OCI-LY7 (cell line): ENCODE results near the gene ARMH1. TPM values are rescaled to one million over a fixed set of nuclear protein-coding genes. Genes with fewer than 3 reads are reported as not detected.

Experiments
- BruUV-seq: library from RNA; stranded (reverse); fragments of 400-500 nt; replicated peaks from 2 replicates; lab custom pipeline; 2021; lab: Mats Ljungman, UMichigan
- CTCF ChIA-PET: fragments of 300-600 bp; sonication (Branson Sonifier 250); formaldehyde crosslinking; loops from one replicate; lab custom pipeline; 2022; ENCODE audit warnings: antibody characterized with exemption; ENCODE audit not compliant: unreplicated experiment; lab: Charles Lee
- POLR2A ChIA-PET: fragments of 300-600 bp; sonication (Branson Sonifier 250); formaldehyde crosslinking; loops from one replicate; lab custom pipeline; 2022; ENCODE audit warnings: antibody characterized with exemption; lab: Charles Lee
- DNase-seq: peaks from one replicate; pipeline ENCODE4 v3.0.0-alpha.2; 2015; ENCODE audit warnings: low spot score
- H2AFZ ChIP-seq: fragments of 200-600 bp; sonication (generic), shearing (Covaris generic); 2 replicates; pipeline ENCODE4 v1.6.1; 2014; ENCODE audit warnings: mild to moderate bottlenecking, antibody characterized with exemption, low read length, moderate library complexity
- H3K27ac ChIP-seq: fragments of 200-600 bp; sonication (generic); 2 replicates; pipeline ENCODE4 v1.5.1; 2014; ENCODE audit warnings: mixed run types, low read depth, mild to moderate bottlenecking, moderate library complexity, low read length, inconsistent platforms; ENCODE audit not compliant: poor library complexity, severe bottlenecking
- H3K36me3 ChIP-seq: fragments of 200-600 bp; sonication (generic); 2 replicates; pipeline ENCODE4 v1.6.1; 2014; ENCODE audit warnings: mild to moderate bottlenecking, antibody characterized with exemption, low read length, moderate library complexity, mixed read lengths; ENCODE audit not compliant: insufficient read depth
- H3K4me1 ChIP-seq: fragments of 200-600 bp; sonication (generic); 2 replicates; pipeline ENCODE4 v1.5.1; 2014; ENCODE audit warnings: mild to moderate bottlenecking, low read length; ENCODE audit not compliant: insufficient read depth, poor library complexity, severe bottlenecking
- H3K4me2 ChIP-seq: fragments of 200-600 bp; sonication (generic); 2 replicates; pipeline ENCODE4 v1.6.1; 2014; ENCODE audit warnings: mild to moderate bottlenecking, low read length
- H3K4me3 ChIP-seq: fragments of 200-600 bp; sonication (generic); 2 replicates; pipeline ENCODE4 v1.5.1; 2014; ENCODE audit warnings: mild to moderate bottlenecking, low read depth, low read length; ENCODE audit not compliant: poor library complexity, severe bottlenecking
- H3K79me2 ChIP-seq: fragments of 200-600 bp; sonication (generic); 2 replicates; pipeline ENCODE4 v1.6.1; 2016; ENCODE audit warnings: low read depth, mild to moderate bottlenecking, low read length, moderate library complexity, mixed read lengths; ENCODE audit not compliant: insufficient read depth
- H3K9me2 ChIP-seq: fragments of 200-600 bp; sonication (generic); 2 replicates; pipeline ENCODE4 v1.6.1; 2016; ENCODE audit warnings: mild to moderate bottlenecking, low read length, mixed read lengths; ENCODE audit not compliant: insufficient read depth
- H3K9me3 ChIP-seq: fragments of 200-600 bp; sonication (generic); 2 replicates; pipeline ENCODE4 v1.6.1; 2014; ENCODE audit warnings: mild to moderate bottlenecking, mixed run types, low read length, mixed read lengths
- H4K20me1 ChIP-seq: fragments of 200-600 bp; sonication (generic); 2 replicates; pipeline ENCODE4 v1.6.1; 2014; ENCODE audit warnings: mild to moderate bottlenecking, antibody characterized with exemption, low read length, moderate library complexity, mixed read lengths; ENCODE audit not compliant: insufficient read depth
- CTCF ChIP-seq: fragments of 200-600 bp; sonication (generic); conservative IDR thresholded peaks from 2 replicates; pipeline ENCODE4 v1.5.1; 2014; ENCODE audit warnings: mild to moderate bottlenecking, antibody characterized with exemption, low read length, moderate library complexity, mixed read lengths
- EZH2phosphoT487 ChIP-seq: fragments of 200-600 bp; sonication (generic); IDR thresholded peaks from 2 replicates; pipeline ENCODE4 v1.6.1; 2018; ENCODE audit warnings: low read depth, borderline replicate concordance, mild to moderate bottlenecking, mixed run types, antibody characterized with exemption, low read length, moderate library complexity, mixed read lengths
- intact Hi-C: fragments of 100-400 bp; cut with micrococcal nuclease; formaldehyde crosslinking; loops from one replicate; pipeline ENCODE4 v1.10.0; 2022; ENCODE audit not compliant: unreplicated experiment
- total RNA-seq, 2 experiments: library from RNA; depleted of rRNA in 1 of 2; stranded (reverse); fragments of >200 nt in 1 of 2; shearing (Covaris generic) in 1 of 2; gene quantifications; 2 replicates each; pipeline ENCODE4 v1.2.3, GENCODE V29; 2014 to 2022

The ARMH1 gene
- total RNA-seq, 2 experiments from 2014 or later: 7.8 to 8.9 TPM

GRCh38 chr1:44688760-44689446 is 14.4 kb downstream of the ARMH1 start:
- Histone ChIP-seq H2AFZ (no peak overlapping the region), H3K4me3 (no peak overlapping the region), H4K20me1 (no peaks in the 10 kb centered on the region), H3K27ac (no peak overlapping the region), H3K36me3 (no peaks in the 10 kb centered on the region; the same call in 1 of the 2 replicates), H3K4me1 (peaks cover 33% of the 10 kb centered on the region), H3K9me2 (no peaks in the 10 kb centered on the region), H3K4me2 (no peak overlapping the region), H3K9me3 (no peaks in the 10 kb centered on the region; the same call in 1 of the 2 replicates), H3K79me2 (no peaks in the 10 kb centered on the region)
- intact Hi-C loops: no loop called here
- CTCF ChIA-PET: no interaction called here
- POLR2A ChIA-PET: interaction anchor here (1.0 kb wide), 1 partner anchor 9 kb away, joined by 3 read pairs; no protein-coding TSS in a partner anchor
- TF ChIP-seq CTCF (no peak), EZH2phosphoT487 (no peak)
- no peak for DNase-seq
- BruUV-seq: no TSS peak

- Histone ChIP-seq H3K4me3 (no peak overlapping the region), H3K9me3 (no peaks in the 10 kb centered on the region; the same call in 1 of the 2 replicates), H3K27ac (no peak overlapping the region), H3K36me3 (no peaks in the 10 kb centered on the region; the same call in 1 of the 2 replicates), H3K79me2 (no peaks in the 10 kb centered on the region), H3K4me2 (no peak overlapping the region), H2AFZ (no peak overlapping the region), H3K4me1 (peaks cover 33% of the 10 kb centered on the region), H4K20me1 (no peaks in the 10 kb centered on the region), H3K9me2 (no peaks in the 10 kb centered on the region)
- DNase-seq: no peak
- intact Hi-C loops: no loop called here
- ChIA-PET CTCF (no interaction called here), POLR2A (interaction anchor here (1.0 kb wide), 1 partner anchor 8 kb away, joined by 3 read pairs; no protein-coding TSS in a partner anchor)
- BruUV-seq: no TSS peak
- TF ChIP-seq CTCF (no peak), EZH2phosphoT487 (no peak)
These were observed 14.9 kb downstream of the ARMH1 start for GRCh38 chr1:44689447-44689765.

- Histone ChIP-seq H3K4me3 (no peak overlapping the region), H3K36me3 (no peaks in the 10 kb centered on the region; the same call in 1 of the 2 replicates), H3K27ac (no peak overlapping the region), H4K20me1 (no peaks in the 10 kb centered on the region), H3K79me2 (no peaks in the 10 kb centered on the region), H3K9me2 (no peaks in the 10 kb centered on the region), H2AFZ (no peak overlapping the region), H3K4me2 (no peak overlapping the region), H3K9me3 (no peaks in the 10 kb centered on the region; the same call in 1 of the 2 replicates), H3K4me1 (peaks cover 62% of the 10 kb centered on the region)
- no peak for TF ChIP-seq CTCF
- no peak for TF ChIP-seq EZH2phosphoT487
- intact Hi-C loops: no loop called here
- POLR2A ChIA-PET: interaction anchor here (1.5 to 5.7 kb wide), 2 partner anchors 21 to 29 kb away, joined by 3 to 69 read pairs; no protein-coding TSS in a partner anchor
- DNase-seq: no peak
- CTCF ChIA-PET: no interaction called here
- no TSS peak for BruUV-seq
These were observed 18.6 kb downstream of the ARMH1 start for GRCh38 chr1:44693159-44693558.
